ENCODE measurements around the gene COMMD1.

Gene COMMD1

GRCh38 chr2:62184512-62185230 lies 279.2 kb downstream of the COMMD1 start:
- no peak for DNase-seq
- in situ Hi-C loops (cut with HindIII; ENCODE audit: low pct_ligation_motif_present, low pct_unique_long_range_greater_than_20kb, low sequenced_read_pairs) = no loop called here

All from ACHN (cell line).